HFF-Myc (cell line): ENCODE data around the gene OSBPL6.

Experiments used
- DNase-seq: peaks from one replicate; pipeline ENCODE4 v3.0.0-alpha.2; 2011; ENCODE audit warnings: low read depth; ENCODE audit errors: extremely low read depth
- H3K4me3 ChIP-seq: replicated peaks from 2 replicates; pipeline ENCODE4 v1.5.1; 2011; ENCODE audit warnings: low read depth, mild to moderate bottlenecking, control low read depth, low read length
- TF ChIP-seq, protein P1 (sequence below): IDR thresholded peaks from 2 replicates; pipeline ENCODE4 v1.5.1; 2012; ENCODE audit warnings: mild to moderate bottlenecking, low read depth, low read length, control low read depth; ENCODE audit errors: missing control alignments

Gene OSBPL6

GRCh38 chr2:178327516-178327915 is 133.2 kb downstream of the OSBPL6 start:
- TF ChIP-seq, protein P1, sequence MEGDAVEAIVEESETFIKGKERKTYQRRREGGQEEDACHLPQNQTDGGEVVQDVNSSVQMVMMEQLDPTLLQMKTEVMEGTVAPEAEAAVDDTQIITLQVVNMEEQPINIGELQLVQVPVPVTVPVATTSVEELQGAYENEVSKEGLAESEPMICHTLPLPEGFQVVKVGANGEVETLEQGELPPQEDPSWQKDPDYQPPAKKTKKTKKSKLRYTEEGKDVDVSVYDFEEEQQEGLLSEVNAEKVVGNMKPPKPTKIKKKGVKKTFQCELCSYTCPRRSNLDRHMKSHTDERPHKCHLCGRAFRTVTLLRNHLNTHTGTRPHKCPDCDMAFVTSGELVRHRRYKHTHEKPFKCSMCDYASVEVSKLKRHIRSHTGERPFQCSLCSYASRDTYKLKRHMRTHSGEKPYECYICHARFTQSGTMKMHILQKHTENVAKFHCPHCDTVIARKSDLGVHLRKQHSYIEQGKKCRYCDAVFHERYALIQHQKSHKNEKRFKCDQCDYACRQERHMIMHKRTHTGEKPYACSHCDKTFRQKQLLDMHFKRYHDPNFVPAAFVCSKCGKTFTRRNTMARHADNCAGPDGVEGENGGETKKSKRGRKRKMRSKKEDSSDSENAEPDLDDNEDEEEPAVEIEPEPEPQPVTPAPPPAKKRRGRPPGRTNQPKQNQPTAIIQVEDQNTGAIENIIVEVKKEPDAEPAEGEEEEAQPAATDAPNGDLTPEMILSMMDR = no peak
- DNase-seq = no peak
- no peak overlapping the region for H3K4me3 ChIP-seq

DNA sequence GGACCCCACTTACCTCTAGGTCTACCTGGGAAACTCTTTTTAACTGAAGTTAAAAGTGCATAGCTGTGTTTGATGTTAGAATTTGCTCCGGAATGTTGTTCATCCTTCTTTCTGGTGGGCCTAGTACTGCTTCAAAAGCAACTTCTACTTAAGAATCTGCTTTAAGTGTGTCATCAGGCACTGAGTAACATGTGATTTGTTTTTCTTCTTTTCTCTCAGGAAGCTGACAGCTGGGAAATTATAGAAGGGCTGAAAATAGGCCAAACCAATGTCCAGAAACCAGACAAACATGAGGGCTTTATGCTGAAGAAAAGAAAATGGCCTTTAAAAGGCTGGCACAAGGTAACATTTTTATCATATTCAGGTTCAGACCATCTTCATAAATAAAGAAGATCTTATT is 133.7 kb downstream of the OSBPL6 start:
- H3K4me3 ChIP-seq = no peak overlapping the region
- DNase-seq = no peak
- TF ChIP-seq, protein P1 = no peak

- H3K4me3 ChIP-seq = no peak overlapping the region
- DNase-seq = no peak
- TF ChIP-seq, protein P1 = no peak
These were observed 136.1 kb downstream of the OSBPL6 start for GRCh38 chr2:178330175-178331017.

- no peak for DNase-seq
- H3K4me3 ChIP-seq = no peak overlapping the region
- TF ChIP-seq, protein P1 = no peak
These were observed 137.4 kb downstream of the OSBPL6 start for GRCh38 chr2:178331474-178332432.

- DNase-seq = no peak
- TF ChIP-seq, protein P1 = no peak
- H3K4me3 ChIP-seq = no peak overlapping the region
These were observed 139.5 kb downstream of the OSBPL6 start for GRCh38 chr2:178333851-178334250.

GRCh38 chr2:178335230-178335629 is 140.9 kb downstream of the OSBPL6 start:
- no peak overlapping the region for H3K4me3 ChIP-seq
- DNase-seq = no peak
- TF ChIP-seq, protein P1 = no peak
